GM12878 (cell line): ENCODE data around the gene OSER1.

Source experiments
- ELK1 ChIP-seq: IDR thresholded peaks from 2 replicates; pipeline ENCODE4 v1.6.1; 2012; ENCODE audit warnings: low read depth, low read length, improper control_type of control experiment
- FOXK2 ChIP-seq: fragments of 450-650 bp; IDR thresholded peaks from 2 replicates; pipeline ENCODE4 v1.6.1; 2017; ENCODE audit warnings: mild to moderate bottlenecking, moderate library complexity
- PRDM15 ChIP-seq: fragments of 450-650 bp; formaldehyde crosslinking; IDR thresholded peaks from 2 replicates; pipeline ENCODE4 v1.4.0; 2020; ENCODE audit warnings: mild to moderate bottlenecking, moderate library complexity
- SP1 ChIP-seq: IDR thresholded peaks from one replicate; pipeline ENCODE4 v1.6.1; 2011; ENCODE audit warnings: low read depth, low read length
- ZNF384 ChIP-seq: IDR thresholded peaks from 2 replicates; pipeline ENCODE4 v1.6.1; 2012; ENCODE audit warnings: low read depth, mild to moderate bottlenecking, low read length, improper control_type of control experiment, borderline replicate concordance

GRCh38 chr20:44219170-44219730, 8.7 kb upstream of the OSER1 start:
- TF ChIP-seq SP1 (no peak), ELK1 (no peak), FOXK2 (no peak), PRDM15 (CRISPR knock-in tag) (no peak), ZNF384 (no peak)
